HEK293 (cell line): ENCODE data around the gene OSTF1.

ENCODE experiments used
- CTCF ChIA-PET: fragments of 350-600 bp; formaldehyde crosslinking; extraction: SDS; loops from one replicate; lab custom pipeline; 2021; ENCODE audit warnings: antibody characterized with exemption; lab: Yijun Ruan, JAX
- POLR2A ChIA-PET: fragments of 300-600 bp; formaldehyde crosslinking; extraction: SDS; loops from one replicate; lab custom pipeline; 2020; ENCODE audit warnings: antibody characterized with exemption, inconsistent platforms; lab: Yijun Ruan, JAX
- H3K27ac ChIP-seq: fragments of 200-500 bp; sonication (Bioruptor generic); 2 replicates; pipeline ENCODE4 v1.5.1; 2014; ENCODE audit warnings: low read depth, low read length, control low read depth, inconsistent platforms; ENCODE audit errors: extremely low read depth
- H3K36me3 ChIP-seq, 2 experiments: fragments of 200-500 bp in 1 of 2; sonication (Bioruptor generic) in 1 of 2; 1 replicate in 1 of 2; 2 replicates in 1 of 2; pipeline ENCODE4 v1.5.1; 2014 to 2017; ENCODE audit warnings: inconsistent platforms in 2 of 2, low read length in 2 of 2; ENCODE audit not compliant: control insufficient read depth in 2 of 2, insufficient read depth in 1 of 2
- H3K4me1 ChIP-seq: fragments of 200-500 bp; sonication (Bioruptor generic); 2 replicates; pipeline ENCODE4 v1.5.1; 2014; ENCODE audit warnings: mild to moderate bottlenecking, low read length, inconsistent platforms; ENCODE audit not compliant: control insufficient read depth, insufficient read depth
- H3K4me3 ChIP-seq: 2 replicates; pipeline ENCODE4 v1.5.1; 2011; ENCODE audit warnings: low read depth, mild to moderate bottlenecking, control low read depth, low read length, moderate library complexity
- H3K9me3 ChIP-seq: fragments of 200-500 bp; sonication (Bioruptor generic); 2 replicates; pipeline ENCODE4 v1.5.1; 2014; ENCODE audit warnings: low read depth, low read length, inconsistent platforms; ENCODE audit not compliant: control insufficient read depth, insufficient read depth
- FEZF1 ChIP-seq: fragments of 450-650 bp; formaldehyde crosslinking; IDR thresholded peaks from 2 replicates; pipeline ENCODE4 v1.5.1; 2016; ENCODE audit warnings: missing biosample characterization, missing genetic modification characterization
- HOXD13 ChIP-seq: sonication (generic); formaldehyde crosslinking; IDR thresholded peaks from 2 replicates; pipeline ENCODE4 v1.8.0; 2022; ENCODE audit warnings: missing genetic modification reagents, borderline replicate concordance
- SALL2 ChIP-seq: fragments of 450-650 bp; formaldehyde crosslinking; IDR thresholded peaks from 2 replicates; pipeline ENCODE4 v1.5.0; 2017; ENCODE audit warnings: missing biosample characterization, mild to moderate bottlenecking, missing genetic modification characterization, borderline replicate concordance
- ZBTB21 ChIP-seq: fragments of 450-650 bp; formaldehyde crosslinking; IDR thresholded peaks from 2 replicates; pipeline ENCODE4 v1.5.1; 2017; ENCODE audit warnings: missing biosample characterization, missing genetic modification characterization
- ZFP69B ChIP-seq: fragments of 450-650 bp; formaldehyde crosslinking; IDR thresholded peaks from 2 replicates; pipeline ENCODE4 v1.5.1; 2016; ENCODE audit warnings: missing biosample characterization, missing genetic modification characterization
- ZNF16 ChIP-seq: fragments of 450-650 bp; formaldehyde crosslinking; IDR thresholded peaks from 2 replicates; pipeline ENCODE4 v1.5.1; 2016; ENCODE audit warnings: low read depth, missing biosample characterization, missing genetic modification characterization
- ZNF19 ChIP-seq: fragments of 450-650 bp; formaldehyde crosslinking; IDR thresholded peaks from 2 replicates; pipeline ENCODE4; 2016; ENCODE audit warnings: missing biosample characterization, missing genetic modification characterization, low read depth
- ZNF211 ChIP-seq: fragments of 450-650 bp; formaldehyde crosslinking; IDR thresholded peaks from 2 replicates; pipeline ENCODE4 v1.5.1; 2016; ENCODE audit warnings: low read depth, missing biosample characterization, missing genetic modification characterization
- ZNF302 ChIP-seq: fragments of 450-650 bp; formaldehyde crosslinking; IDR thresholded peaks from 2 replicates; pipeline ENCODE4 v1.5.1; 2016; ENCODE audit warnings: missing biosample characterization, missing genetic modification characterization, low read depth
- ZNF473 ChIP-seq: fragments of 450-650 bp; formaldehyde crosslinking; IDR thresholded peaks from 2 replicates; pipeline ENCODE4 v1.5.1; 2017; ENCODE audit warnings: missing biosample characterization, missing genetic modification characterization
- ZNF521 ChIP-seq: fragments of 450-650 bp; formaldehyde crosslinking; IDR thresholded peaks from 2 replicates; pipeline ENCODE4 v1.5.1; 2017; ENCODE audit warnings: missing biosample characterization, mild to moderate bottlenecking, missing genetic modification characterization
- ZNF561 ChIP-seq: fragments of 450-650 bp; IDR thresholded peaks from 2 replicates; pipeline ENCODE4 v1.5.1; 2018; ENCODE audit warnings: missing biosample characterization, missing genetic modification characterization, borderline replicate concordance
- ZNF626 ChIP-seq: fragments of 450-650 bp; sonication (Bioruptor Pico); formaldehyde crosslinking; IDR thresholded peaks from 2 replicates; pipeline ENCODE4 v1.5.1; 2018; ENCODE audit warnings: missing biosample characterization, missing genetic modification characterization, inconsistent platforms
- ZNF785 ChIP-seq: fragments of 450-650 bp; formaldehyde crosslinking; IDR thresholded peaks from 2 replicates; pipeline ENCODE4 v1.5.1; 2016; ENCODE audit warnings: missing biosample characterization, missing genetic modification characterization
- ZNF791 ChIP-seq: fragments of 450-650 bp; formaldehyde crosslinking; IDR thresholded peaks from 2 replicates; pipeline ENCODE4 v1.5.1; 2016; ENCODE audit warnings: missing biosample characterization, missing genetic modification characterization
- ZNF843 ChIP-seq: fragments of 450-650 bp; formaldehyde crosslinking; IDR thresholded peaks from 2 replicates; pipeline ENCODE4 v1.5.1; 2016; ENCODE audit warnings: missing biosample characterization, missing genetic modification characterization
- TF ChIP-seq, protein P1 (sequence below): fragments of 450-650 bp; formaldehyde crosslinking; IDR thresholded peaks from 2 replicates; pipeline ENCODE4 v1.5.1; 2016; ENCODE audit warnings: missing biosample characterization, missing genetic modification characterization, borderline replicate concordance
- TF ChIP-seq, protein P2 (sequence below): fragments of 450-650 bp; formaldehyde crosslinking; IDR thresholded peaks from 2 replicates; pipeline ENCODE4 v1.5.1; 2016; ENCODE audit warnings: missing biosample characterization, missing genetic modification characterization
- TF ChIP-seq, protein P3 (sequence below): fragments of 450-650 bp; formaldehyde crosslinking; IDR thresholded peaks from 2 replicates; pipeline ENCODE4 v1.5.1; 2016; ENCODE audit warnings: missing biosample characterization, missing genetic modification characterization
- TF ChIP-seq, protein P4 (sequence below): IDR thresholded peaks from 2 replicates; pipeline ENCODE4 v1.6.1; 2011; ENCODE audit warnings: mild to moderate bottlenecking, low read depth, low read length, borderline replicate concordance
- TF ChIP-seq, protein P5 (sequence below): fragments of 450-650 bp; formaldehyde crosslinking; IDR thresholded peaks from 2 replicates; pipeline ENCODE4 v1.5.1; 2016; ENCODE audit warnings: missing biosample characterization, missing genetic modification characterization

OSTF1 gene

DNA sequence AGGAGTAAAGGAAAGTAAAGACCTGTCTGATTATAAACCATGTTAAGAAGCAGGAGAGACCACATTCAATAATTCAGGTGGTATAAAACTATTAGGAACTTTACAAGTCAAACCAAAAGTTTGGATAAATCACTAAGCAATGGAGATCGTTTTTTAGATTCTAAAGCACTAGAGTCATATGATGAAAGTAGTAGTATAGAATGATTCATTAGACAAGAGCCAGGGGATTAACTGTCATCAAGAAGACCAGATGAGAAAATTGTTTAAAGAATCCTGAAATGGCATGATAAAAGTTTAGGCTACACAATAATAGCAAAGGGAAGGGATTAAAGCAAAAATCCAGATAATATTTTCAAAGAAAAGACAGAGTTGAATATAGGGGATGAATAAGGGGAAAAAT, 47.3 kb upstream of the OSTF1 start (continued):
- TF ChIP-seq, protein P1, sequence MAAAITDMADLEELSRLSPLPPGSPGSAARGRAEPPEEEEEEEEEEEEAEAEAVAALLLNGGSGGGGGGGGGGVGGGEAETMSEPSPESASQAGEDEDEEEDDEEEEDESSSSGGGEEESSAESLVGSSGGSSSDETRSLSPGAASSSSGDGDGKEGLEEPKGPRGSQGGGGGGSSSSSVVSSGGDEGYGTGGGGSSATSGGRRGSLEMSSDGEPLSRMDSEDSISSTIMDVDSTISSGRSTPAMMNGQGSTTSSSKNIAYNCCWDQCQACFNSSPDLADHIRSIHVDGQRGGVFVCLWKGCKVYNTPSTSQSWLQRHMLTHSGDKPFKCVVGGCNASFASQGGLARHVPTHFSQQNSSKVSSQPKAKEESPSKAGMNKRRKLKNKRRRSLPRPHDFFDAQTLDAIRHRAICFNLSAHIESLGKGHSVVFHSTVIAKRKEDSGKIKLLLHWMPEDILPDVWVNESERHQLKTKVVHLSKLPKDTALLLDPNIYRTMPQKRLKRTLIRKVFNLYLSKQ (tag by site-specific recombination) = no peak
- no peak for TF ChIP-seq ZFP69B (tag by site-specific recombination)
- no peak for TF ChIP-seq ZNF302 (tag by site-specific recombination)
- no peak for TF ChIP-seq ZNF626 (tag by site-specific recombination)

DNA sequence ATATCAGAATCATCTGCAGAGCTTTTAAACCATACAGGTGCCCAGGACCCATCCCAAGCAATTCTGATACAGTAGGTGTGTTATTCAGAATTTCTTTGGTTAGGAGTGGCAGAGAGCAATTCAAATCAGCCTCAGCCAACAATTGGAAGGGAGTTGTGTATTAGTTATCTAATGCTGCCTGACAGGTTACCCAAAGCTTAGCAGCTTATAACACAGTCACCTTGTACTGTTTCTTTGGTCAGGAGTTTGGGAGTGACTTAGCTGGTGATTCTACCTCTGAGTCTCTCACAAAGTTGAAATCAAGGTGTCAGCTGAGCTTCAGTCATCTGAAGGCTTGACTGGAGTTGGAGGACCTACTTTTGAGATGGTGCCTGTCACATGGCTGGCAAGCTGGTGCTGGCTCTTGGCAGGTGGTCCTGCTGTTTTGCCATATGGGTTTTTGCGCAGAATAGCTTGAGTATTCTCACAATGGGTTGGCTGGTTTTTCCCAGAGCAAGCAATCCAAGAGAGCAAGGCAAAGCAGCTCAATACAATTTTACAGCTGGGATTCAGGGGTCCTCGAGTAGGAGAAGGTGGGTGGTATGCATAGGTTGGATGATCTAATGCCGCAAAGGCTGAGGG, 41.5 kb upstream of the OSTF1 start:
- no peaks in the 10 kb centered on the region for H3K36me3 ChIP-seq
- no peak for TF ChIP-seq ZNF785
- TF ChIP-seq FEZF1 = no peak
- no peak for TF ChIP-seq ZNF302 (tag by site-specific recombination)
- TF ChIP-seq ZBTB21 (tag by site-specific recombination) = no peak
- no peak for TF ChIP-seq ZNF843 (tag by site-specific recombination)
- TF ChIP-seq, protein P2, sequence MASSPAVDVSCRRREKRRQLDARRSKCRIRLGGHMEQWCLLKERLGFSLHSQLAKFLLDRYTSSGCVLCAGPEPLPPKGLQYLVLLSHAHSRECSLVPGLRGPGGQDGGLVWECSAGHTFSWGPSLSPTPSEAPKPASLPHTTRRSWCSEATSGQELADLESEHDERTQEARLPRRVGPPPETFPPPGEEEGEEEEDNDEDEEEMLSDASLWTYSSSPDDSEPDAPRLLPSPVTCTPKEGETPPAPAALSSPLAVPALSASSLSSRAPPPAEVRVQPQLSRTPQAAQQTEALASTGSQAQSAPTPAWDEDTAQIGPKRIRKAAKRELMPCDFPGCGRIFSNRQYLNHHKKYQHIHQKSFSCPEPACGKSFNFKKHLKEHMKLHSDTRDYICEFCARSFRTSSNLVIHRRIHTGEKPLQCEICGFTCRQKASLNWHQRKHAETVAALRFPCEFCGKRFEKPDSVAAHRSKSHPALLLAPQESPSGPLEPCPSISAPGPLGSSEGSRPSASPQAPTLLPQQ (tag by site-specific recombination) = no peak
- TF ChIP-seq ZNF19 (tag by site-specific recombination) = no peak
- TF ChIP-seq, protein P3, sequence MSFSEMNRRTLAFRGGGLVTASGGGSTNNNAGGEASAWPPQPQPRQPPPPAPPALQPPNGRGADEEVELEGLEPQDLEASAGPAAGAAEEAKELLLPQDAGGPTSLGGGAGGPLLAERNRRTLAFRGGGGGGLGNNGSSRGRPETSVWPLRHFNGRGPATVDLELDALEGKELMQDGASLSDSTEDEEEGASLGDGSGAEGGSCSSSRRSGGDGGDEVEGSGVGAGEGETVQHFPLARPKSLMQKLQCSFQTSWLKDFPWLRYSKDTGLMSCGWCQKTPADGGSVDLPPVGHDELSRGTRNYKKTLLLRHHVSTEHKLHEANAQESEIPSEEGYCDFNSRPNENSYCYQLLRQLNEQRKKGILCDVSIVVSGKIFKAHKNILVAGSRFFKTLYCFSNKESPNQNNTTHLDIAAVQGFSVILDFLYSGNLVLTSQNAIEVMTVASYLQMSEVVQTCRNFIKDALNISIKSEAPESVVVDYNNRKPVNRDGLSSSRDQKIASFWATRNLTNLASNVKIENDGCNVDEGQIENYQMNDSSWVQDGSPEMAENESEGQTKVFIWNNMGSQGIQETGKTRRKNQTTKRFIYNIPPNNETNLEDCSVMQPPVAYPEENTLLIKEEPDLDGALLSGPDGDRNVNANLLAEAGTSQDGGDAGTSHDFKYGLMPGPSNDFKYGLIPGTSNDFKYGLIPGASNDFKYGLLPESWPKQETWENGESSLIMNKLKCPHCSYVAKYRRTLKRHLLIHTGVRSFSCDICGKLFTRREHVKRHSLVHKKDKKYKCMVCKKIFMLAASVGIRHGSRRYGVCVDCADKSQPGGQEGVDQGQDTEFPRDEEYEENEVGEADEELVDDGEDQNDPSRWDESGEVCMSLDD (tag by site-specific recombination) = no peak
- no peak for TF ChIP-seq ZNF473 (tag by site-specific recombination)
- TF ChIP-seq, protein P4, sequence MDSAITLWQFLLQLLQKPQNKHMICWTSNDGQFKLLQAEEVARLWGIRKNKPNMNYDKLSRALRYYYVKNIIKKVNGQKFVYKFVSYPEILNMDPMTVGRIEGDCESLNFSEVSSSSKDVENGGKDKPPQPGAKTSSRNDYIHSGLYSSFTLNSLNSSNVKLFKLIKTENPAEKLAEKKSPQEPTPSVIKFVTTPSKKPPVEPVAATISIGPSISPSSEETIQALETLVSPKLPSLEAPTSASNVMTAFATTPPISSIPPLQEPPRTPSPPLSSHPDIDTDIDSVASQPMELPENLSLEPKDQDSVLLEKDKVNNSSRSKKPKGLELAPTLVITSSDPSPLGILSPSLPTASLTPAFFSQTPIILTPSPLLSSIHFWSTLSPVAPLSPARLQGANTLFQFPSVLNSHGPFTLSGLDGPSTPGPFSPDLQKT = no peak
- TF ChIP-seq ZNF791 = no peak
- TF ChIP-seq SALL2 (tag by site-specific recombination) = no peak
- TF ChIP-seq, protein P5, sequence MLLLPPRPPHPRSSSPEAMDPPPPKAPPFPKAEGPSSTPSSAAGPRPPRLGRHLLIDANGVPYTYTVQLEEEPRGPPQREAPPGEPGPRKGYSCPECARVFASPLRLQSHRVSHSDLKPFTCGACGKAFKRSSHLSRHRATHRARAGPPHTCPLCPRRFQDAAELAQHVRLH = no peak
- no peak for TF ChIP-seq HOXD13 (CRISPR knock-in tag)
- no peak for TF ChIP-seq ZNF561 (tag by site-specific recombination)
- no peak for TF ChIP-seq ZNF211
- no peak for TF ChIP-seq ZNF521 (tag by site-specific recombination)
- TF ChIP-seq ZNF16 (tag by site-specific recombination) = no peak
- H3K27ac ChIP-seq = no peak overlapping the region
- CTCF ChIA-PET = interaction anchor here (0.5 to 1.5 kb wide), 3 partner anchors 29 to 273 kb away, joined by 3 to 5 read pairs (median 4); no protein-coding TSS in a partner anchor
- H3K9me3 ChIP-seq = no peaks in the 10 kb centered on the region
- POLR2A ChIA-PET = interaction anchor here (0.7 to 1.2 kb wide), 3 partner anchors 11 to 18 kb away, joined by 3 read pairs; partner anchors contain the start of gene CARNMT1
- H3K4me1 ChIP-seq = no peaks in the 10 kb centered on the region
- no peak overlapping the region for H3K4me3 ChIP-seq
